Bronchial epithelial cell (primary cell): ENCODE results near the gene VASN. TPM values are rescaled to one million over a fixed set of nuclear protein-coding genes. Genes with fewer than 3 reads are reported as not detected.

Experiments used
- DNase-seq: peaks from one replicate; pipeline ENCODE4 v3.0.0-alpha.2; 2010; ENCODE audit warnings: low read depth
- FAIRE-seq: peaks from 2 replicates; lab custom pipeline; 2011; peaks lifted over from hg19 to GRCh38; lab: Jason Lieb, UNC
- H3K27me3 ChIP-seq: 2 replicates; pipeline ENCODE4 v1.5.1; 2011; ENCODE audit warnings: low read length; ENCODE audit not compliant: control insufficient read depth, insufficient read depth
- H3K36me3 ChIP-seq: 2 replicates; pipeline ENCODE4 v1.5.1; 2011; ENCODE audit warnings: low read length; ENCODE audit not compliant: control insufficient read depth, insufficient read depth
- H3K4me3 ChIP-seq: 2 replicates; pipeline ENCODE4 v1.5.1; 2011; ENCODE audit warnings: mild to moderate bottlenecking, low read depth, low read length, control low read depth
- CTCF ChIP-seq: IDR thresholded peaks from 2 replicates; pipeline ENCODE4 v1.5.1; 2011; ENCODE audit warnings: mild to moderate bottlenecking, moderate library complexity, low read length, control low read depth, inconsistent platforms; ENCODE audit not compliant: insufficient read depth, severe bottlenecking
- total RNA-seq: library from RNA; depleted of rRNA; stranded (reverse); fragments of >200 nt; gene quantifications from 2 replicates; pipeline ENCODE4 v1.2.1, GENCODE V29; 2014

VASN gene
- total RNA-seq, 1 donor from 2014 or later: 6.6 TPM

- no peak for TF ChIP-seq CTCF
- Histone ChIP-seq H3K4me3 (no peak overlapping the region), H3K36me3 (peaks cover 15% of the 10 kb centered on the region), H3K27me3 (no peaks in the 10 kb centered on the region)
- FAIRE-seq (no peak), DNase-seq (no peak)
Observed at GRCh38 chr16:4337540-4338088, 34.0 kb upstream of the VASN start.

GRCh38 chr16:4338125-4338582 is 33.5 kb upstream of the VASN start:
- Histone ChIP-seq H3K27me3 (no peaks in the 10 kb centered on the region), H3K36me3 (peaks cover 18% of the 10 kb centered on the region), H3K4me3 (no peak overlapping the region)
- TF ChIP-seq CTCF: no peak
- no peak for DNase-seq
- FAIRE-seq: no peak

DNA sequence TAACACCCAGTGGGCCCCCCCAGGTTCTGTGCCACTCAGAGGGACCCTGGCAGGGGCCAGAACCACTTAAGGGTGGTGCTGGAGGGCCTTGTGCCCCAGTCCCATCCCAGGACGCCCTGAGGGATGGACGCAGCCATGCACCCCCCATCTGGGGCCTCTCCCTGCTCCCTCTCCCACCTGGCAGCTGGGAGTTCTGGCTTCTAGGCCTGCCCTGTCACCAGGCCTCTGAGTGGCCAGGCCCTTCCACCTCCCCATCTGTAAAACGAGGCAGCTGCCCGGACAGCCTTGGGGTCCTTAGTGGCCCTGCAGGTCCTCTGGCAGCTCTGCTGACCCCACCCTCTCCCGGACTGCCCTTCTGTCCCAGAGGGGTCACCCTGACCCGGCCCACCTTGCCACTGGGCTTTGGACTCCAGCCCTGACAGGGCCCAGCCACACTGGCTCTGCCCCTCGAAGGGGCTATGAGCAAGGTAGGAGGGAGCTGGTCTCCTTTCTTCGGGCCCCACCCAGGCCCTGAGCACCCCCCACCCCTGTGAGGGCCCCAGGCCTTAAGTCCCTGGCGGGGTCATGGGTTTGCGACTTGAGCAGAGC is 32.8 kb upstream of the VASN start:
- Histone ChIP-seq H3K36me3 (peaks cover 21% of the 10 kb centered on the region), H3K27me3 (no peaks in the 10 kb centered on the region), H3K4me3 (no peak overlapping the region)
- DNase-seq (no peak), FAIRE-seq (no peak)
- no peak for TF ChIP-seq CTCF

GRCh38 chr16:4339455-4339854 is 32.2 kb upstream of the VASN start:
- DNase-seq (no peak), FAIRE-seq (no peak)
- Histone ChIP-seq H3K27me3 (no peaks in the 10 kb centered on the region), H3K4me3 (no peak overlapping the region), H3K36me3 (peaks cover 21% of the 10 kb centered on the region)
- TF ChIP-seq CTCF: no peak

DNA sequence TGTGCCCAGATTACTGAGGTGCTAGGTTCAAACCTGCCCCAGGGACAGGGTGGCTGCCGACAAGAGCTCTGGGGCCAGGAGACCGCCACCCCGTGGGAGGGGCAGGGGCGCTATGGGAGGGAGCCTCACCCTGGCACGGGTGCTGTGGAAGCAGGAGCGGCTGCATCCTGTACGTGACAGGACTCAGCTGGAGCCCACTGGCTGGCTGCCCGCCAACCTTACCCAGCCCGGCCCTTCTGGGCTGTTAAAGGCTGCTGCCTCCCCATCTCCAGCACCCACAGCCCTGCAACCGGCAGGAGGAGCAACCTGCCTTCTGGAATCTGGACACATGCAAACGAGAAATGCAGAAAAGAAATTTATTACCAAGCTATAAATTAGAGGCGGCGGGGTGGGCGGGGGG is 31.7 kb upstream of the VASN start:
- no peak for TF ChIP-seq CTCF
- FAIRE-seq (no peak), DNase-seq (no peak)
- H3K4me3 ChIP-seq: no peak overlapping the region
- H3K36me3 ChIP-seq: peaks cover 21% of the 10 kb centered on the region
- no peaks in the 10 kb centered on the region for H3K27me3 ChIP-seq

DNA sequence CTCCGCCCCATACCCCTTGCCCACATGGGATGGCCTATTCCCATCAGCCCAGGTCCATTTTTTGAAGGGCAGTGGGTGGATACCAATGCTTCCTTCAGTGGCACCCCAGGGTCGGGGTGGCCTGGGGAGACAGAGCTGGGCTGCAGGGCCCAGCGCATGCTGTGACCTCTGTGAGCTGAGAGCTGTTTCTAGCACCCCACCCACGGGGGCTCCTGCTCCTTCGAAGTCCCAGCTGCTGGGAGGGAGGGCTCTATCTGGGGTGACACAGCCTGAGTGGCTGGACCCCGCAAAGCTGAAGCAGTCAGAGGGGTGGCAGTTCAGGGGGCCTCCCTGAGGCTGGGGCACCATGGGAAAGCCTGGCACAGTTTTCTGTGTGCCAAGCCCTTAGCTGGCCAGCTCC is 31.2 kb upstream of the VASN start:
- Histone ChIP-seq H3K27me3 (no peaks in the 10 kb centered on the region), H3K4me3 (no peak overlapping the region), H3K36me3 (peaks cover 21% of the 10 kb centered on the region)
- FAIRE-seq (no peak), DNase-seq (no peak)
- TF ChIP-seq CTCF: no peak
